ENCODE data around the gene SDK1.

Gene SDK1

DNA sequence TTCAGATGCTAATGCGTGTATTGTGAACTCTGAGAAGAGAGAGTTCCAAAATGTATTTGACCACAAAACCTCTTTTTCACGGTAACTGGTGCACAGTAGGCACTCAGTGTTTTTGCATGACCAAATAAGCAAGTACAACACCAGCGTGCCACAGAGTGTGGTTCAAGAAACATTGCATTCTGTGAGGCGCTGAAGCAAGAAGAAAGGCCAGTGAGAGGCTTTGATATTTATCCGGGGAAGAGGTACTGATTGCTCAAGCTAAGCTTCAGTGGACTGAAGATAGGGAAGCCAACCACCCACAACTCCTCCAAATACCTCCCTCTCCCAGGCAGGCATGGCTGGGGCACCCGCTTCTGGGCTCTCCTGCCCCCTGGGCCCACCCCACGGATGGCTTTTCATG, 611.2 kb downstream of the SDK1 start:
- no peak for TF ChIP-seq EZH2phosphoT487 (IDR thresholded peaks at IDR 0.05; ENCODE audit: borderline replicate concordance, low read length)
- TF ChIP-seq, protein P1, sequence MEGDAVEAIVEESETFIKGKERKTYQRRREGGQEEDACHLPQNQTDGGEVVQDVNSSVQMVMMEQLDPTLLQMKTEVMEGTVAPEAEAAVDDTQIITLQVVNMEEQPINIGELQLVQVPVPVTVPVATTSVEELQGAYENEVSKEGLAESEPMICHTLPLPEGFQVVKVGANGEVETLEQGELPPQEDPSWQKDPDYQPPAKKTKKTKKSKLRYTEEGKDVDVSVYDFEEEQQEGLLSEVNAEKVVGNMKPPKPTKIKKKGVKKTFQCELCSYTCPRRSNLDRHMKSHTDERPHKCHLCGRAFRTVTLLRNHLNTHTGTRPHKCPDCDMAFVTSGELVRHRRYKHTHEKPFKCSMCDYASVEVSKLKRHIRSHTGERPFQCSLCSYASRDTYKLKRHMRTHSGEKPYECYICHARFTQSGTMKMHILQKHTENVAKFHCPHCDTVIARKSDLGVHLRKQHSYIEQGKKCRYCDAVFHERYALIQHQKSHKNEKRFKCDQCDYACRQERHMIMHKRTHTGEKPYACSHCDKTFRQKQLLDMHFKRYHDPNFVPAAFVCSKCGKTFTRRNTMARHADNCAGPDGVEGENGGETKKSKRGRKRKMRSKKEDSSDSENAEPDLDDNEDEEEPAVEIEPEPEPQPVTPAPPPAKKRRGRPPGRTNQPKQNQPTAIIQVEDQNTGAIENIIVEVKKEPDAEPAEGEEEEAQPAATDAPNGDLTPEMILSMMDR (IDR thresholded peaks at IDR 0.05; ENCODE audit: low read depth, low read length, poor library complexity, severe bottlenecking) = no peak
- H3K4me3 ChIP-seq (ENCODE audit: low read length) = no peak overlapping the region
- H4K20me1 ChIP-seq (ENCODE audit: control insufficient read depth, insufficient read depth, low read depth, low read length) = no peaks in the 10 kb centered on the region
- H3K27ac ChIP-seq (ENCODE audit: low read depth, low read length) = no peak overlapping the region
- no peaks in the 10 kb centered on the region for H3F3A ChIP-seq (ENCODE audit: control insufficient read depth, insufficient read depth)
- no peaks in the 10 kb centered on the region for H3K79me2 ChIP-seq (ENCODE audit: control insufficient read depth, low read length)
- no peaks in the 10 kb centered on the region for H3K4me1 ChIP-seq (ENCODE audit: control insufficient read depth, low read length)
- H3K4me2 ChIP-seq (ENCODE audit: low read length) = no peak overlapping the region
- no peaks in the 10 kb centered on the region for H3K9me2 ChIP-seq (replicated peaks; ENCODE audit: control insufficient read depth, low read length)
- no peaks in the 10 kb centered on the region for H3K27me3 ChIP-seq (ENCODE audit: control insufficient read depth, low read length)
- H3K36me3 ChIP-seq (ENCODE audit: control insufficient read depth, low read length) = no peaks in the 10 kb centered on the region
- no peaks in the 10 kb centered on the region for H3K9me3 ChIP-seq (ENCODE audit: control insufficient read depth, insufficient read depth, low read length)

DNA sequence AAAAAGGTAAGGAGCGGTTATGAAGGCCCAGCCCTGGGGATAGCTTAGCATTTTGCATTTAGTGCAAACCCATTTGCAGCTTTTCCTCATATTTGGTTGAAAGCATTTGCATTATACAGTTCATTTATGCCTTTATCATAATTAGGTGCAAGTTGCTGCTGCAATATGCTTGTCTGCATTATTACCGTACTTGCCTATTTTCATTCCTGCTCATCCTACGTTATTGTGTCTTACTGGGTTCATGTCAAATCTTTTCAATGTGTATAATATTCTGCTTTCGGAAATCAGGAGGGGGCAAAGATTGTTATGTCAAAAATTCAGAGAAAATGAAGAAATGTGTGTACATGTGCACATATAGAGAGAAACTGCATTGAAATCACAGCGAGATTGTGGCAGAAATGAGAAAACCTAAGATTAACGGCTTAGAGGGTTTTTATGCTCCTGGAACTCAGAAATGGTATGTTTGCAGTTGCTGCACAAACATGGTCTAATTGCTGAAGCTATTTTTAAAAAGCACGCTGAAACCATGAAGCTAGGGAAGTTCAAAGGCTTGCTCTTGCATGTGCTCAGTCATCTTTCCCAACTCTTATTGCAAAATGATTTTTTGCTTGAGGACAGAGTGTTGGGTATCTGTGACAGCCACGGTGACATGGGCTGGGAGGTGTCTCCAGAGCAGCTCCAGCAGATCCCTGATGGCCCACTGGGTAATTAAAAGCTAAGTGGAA, 613.2 kb downstream of the SDK1 start:
- H3K27me3 ChIP-seq (ENCODE audit: control insufficient read depth, low read length) = no peaks in the 10 kb centered on the region
- no peaks in the 10 kb centered on the region for H3K79me2 ChIP-seq (ENCODE audit: control insufficient read depth, low read length)
- H3K36me3 ChIP-seq (ENCODE audit: control insufficient read depth, low read length) = no peaks in the 10 kb centered on the region
- no peak overlapping the region for H3K27ac ChIP-seq (ENCODE audit: low read depth, low read length)
- no peaks in the 10 kb centered on the region for H3K9me3 ChIP-seq (ENCODE audit: control insufficient read depth, insufficient read depth, low read length)
- no peaks in the 10 kb centered on the region for H3K4me1 ChIP-seq (ENCODE audit: control insufficient read depth, low read length)
- no peaks in the 10 kb centered on the region for H3K9me2 ChIP-seq (replicated peaks; ENCODE audit: control insufficient read depth, low read length)
- H3F3A ChIP-seq (ENCODE audit: control insufficient read depth, insufficient read depth) = no peaks in the 10 kb centered on the region
- no peak overlapping the region for H3K4me2 ChIP-seq (ENCODE audit: low read length)
- TF ChIP-seq, protein P1 (IDR thresholded peaks at IDR 0.05; ENCODE audit: low read depth, low read length, poor library complexity, severe bottlenecking) = no peak
- H3K4me3 ChIP-seq (ENCODE audit: low read length) = no peak overlapping the region
- no peaks in the 10 kb centered on the region for H4K20me1 ChIP-seq (ENCODE audit: control insufficient read depth, insufficient read depth, low read depth, low read length)

DNA sequence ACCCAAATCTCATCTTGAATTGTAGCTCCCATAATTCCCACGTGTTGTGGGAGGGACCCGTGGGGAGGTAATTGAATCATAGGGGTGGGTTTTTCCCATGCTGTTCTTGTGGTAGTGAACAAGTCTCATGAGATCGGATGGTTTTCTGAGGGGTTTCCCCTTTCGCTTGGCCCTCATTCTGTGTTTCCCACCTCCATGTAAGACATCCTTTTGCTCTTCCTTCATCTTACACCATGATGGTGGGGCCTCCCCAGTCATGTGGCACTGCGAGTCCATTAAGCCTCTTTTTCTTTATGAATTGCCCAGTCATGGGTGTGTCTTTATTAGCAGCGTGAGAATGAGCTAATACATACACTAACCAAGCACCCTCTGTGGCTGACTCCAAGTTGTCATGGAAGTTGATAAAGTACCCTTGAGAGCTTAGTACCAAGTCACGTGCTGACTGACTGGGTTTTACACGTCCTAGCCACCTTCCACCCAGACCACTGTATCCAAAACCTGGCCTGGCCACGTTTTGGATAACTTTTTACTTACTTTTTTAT, 614.4 kb downstream of the SDK1 start:
- Histone ChIP-seq H4K20me1 (ENCODE audit: control insufficient read depth, insufficient read depth, low read depth, low read length) (no peaks in the 10 kb centered on the region), H3K36me3 (ENCODE audit: control insufficient read depth, low read length) (no peaks in the 10 kb centered on the region), H3K79me2 (ENCODE audit: control insufficient read depth, low read length) (no peaks in the 10 kb centered on the region), H3K4me3 (ENCODE audit: low read length) (no peak overlapping the region), H3F3A (ENCODE audit: control insufficient read depth, insufficient read depth) (no peaks in the 10 kb centered on the region), H3K27ac (ENCODE audit: low read depth, low read length) (no peak overlapping the region), H3K9me2 (replicated peaks; ENCODE audit: control insufficient read depth, low read length) (no peaks in the 10 kb centered on the region), H3K4me1 (ENCODE audit: control insufficient read depth, low read length) (no peaks in the 10 kb centered on the region), H3K9me3 (ENCODE audit: control insufficient read depth, insufficient read depth, low read length) (no peaks in the 10 kb centered on the region), H3K4me2 (ENCODE audit: low read length) (no peak overlapping the region), H3K27me3 (ENCODE audit: control insufficient read depth, low read length) (no peaks in the 10 kb centered on the region)
- TF ChIP-seq EZH2phosphoT487 (IDR thresholded peaks at IDR 0.05; ENCODE audit: borderline replicate concordance, low read length) = no peak
- TF ChIP-seq, protein P1 (IDR thresholded peaks at IDR 0.05; ENCODE audit: low read depth, low read length, poor library complexity, severe bottlenecking) = no peak

Data from DOHH2 (cell line).